Glutamatergic neuron (in vitro differentiated cells): ENCODE results near the gene C19orf67. TPM values are rescaled to one million over a fixed set of nuclear protein-coding genes. Genes with fewer than 3 reads are reported as not detected.
"Not testable (repeated sequence)": the region's sequence is repeated elsewhere in the genome, so short reads cannot be mapped to it uniquely, and the experiment has no call there.

Experiments
- DNase-seq: peaks from one replicate; pipeline ENCODE4 v3.0.0; 2022
- H3K27ac Mint-ChIP-seq: one replicate; pipeline ENCODE4 v1.8.0; 2020; ENCODE audit warnings: mild to moderate bottlenecking, mixed read lengths, inconsistent platforms; ENCODE audit not compliant: unreplicated experiment
- H3K27me3 Mint-ChIP-seq: one replicate; pipeline ENCODE4 v1.8.0; 2020; ENCODE audit warnings: mild to moderate bottlenecking, moderate library complexity, mixed read lengths, inconsistent platforms; ENCODE audit not compliant: unreplicated experiment
- H3K36me3 Mint-ChIP-seq: one replicate; pipeline ENCODE4 v1.8.0; 2020; ENCODE audit warnings: mild to moderate bottlenecking, mixed read lengths, inconsistent platforms; ENCODE audit not compliant: unreplicated experiment
- H3K4me1 Mint-ChIP-seq: one replicate; pipeline ENCODE4 v1.8.0; 2020; ENCODE audit warnings: mild to moderate bottlenecking, low read depth, mixed read lengths, inconsistent platforms; ENCODE audit not compliant: unreplicated experiment
- H3K4me3 Mint-ChIP-seq: one replicate; pipeline ENCODE4 v1.8.0; 2020; ENCODE audit warnings: mild to moderate bottlenecking, mixed read lengths, inconsistent platforms; ENCODE audit not compliant: unreplicated experiment
- H3K9me3 Mint-ChIP-seq: one replicate; pipeline ENCODE4 v1.8.0; 2020; ENCODE audit warnings: mild to moderate bottlenecking, moderate library complexity, mixed read lengths, inconsistent platforms; ENCODE audit not compliant: unreplicated experiment
- CTCF ChIP-seq: fragments of 200-600 bp; sonication (generic); IDR thresholded peaks from one replicate; pipeline ENCODE4 v1.5.0; 2021; ENCODE audit not compliant: partially characterized antibody, unreplicated experiment
- total RNA-seq: library from RNA; stranded (reverse); fragmentation: NEBNext Ultra II Directional; extraction: Animal tissue kit (Norgen Biotek cat#: 25700); gene quantifications from one replicate; pipeline ENCODE4 v1.2.1, GENCODE V29; 2021; ENCODE audit not compliant: unreplicated experiment

Gene C19orf67
- total RNA-seq, 1 donor from 2014 or later: 0.71 TPM

DNA sequence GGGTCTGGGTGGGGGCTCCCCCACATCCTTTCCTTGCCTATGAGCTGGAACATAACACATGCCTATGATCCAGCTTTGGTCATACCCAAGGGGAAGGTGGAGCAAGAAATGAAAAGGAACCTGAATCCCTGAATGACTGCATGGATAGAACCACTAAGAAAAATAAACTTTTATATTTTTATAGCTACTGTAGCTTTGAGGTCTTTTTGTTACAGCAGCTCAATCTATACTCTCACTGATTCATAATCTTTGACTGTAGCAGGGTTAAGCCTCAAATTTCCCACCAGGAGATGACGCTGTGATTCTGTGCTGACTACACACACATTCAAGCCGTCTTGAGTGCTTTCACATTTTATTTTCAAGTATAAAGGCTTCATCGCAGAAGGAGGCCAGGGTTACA is 32.6 kb downstream of the C19orf67 start:
- Mint-ChIP-seq H3K4me3 (no peak overlapping the region), H3K36me3 (no peaks in the 10 kb centered on the region), H3K27ac (no peak overlapping the region), H3K27me3 (peaks cover 12% of the 10 kb centered on the region), H3K4me1 (peaks cover under 1% of the 10 kb centered on the region), H3K9me3 (peaks cover 7% of the 10 kb centered on the region)
- no peak for DNase-seq
- TF ChIP-seq CTCF: no peak

GRCh38 chr19:14052470-14052869 is 33.1 kb downstream of the C19orf67 start:
- TF ChIP-seq CTCF: no peak
- peaks cover 9% of the 10 kb centered on the region for H3K27me3 Mint-ChIP-seq
- no peak overlapping the region for H3K27ac Mint-ChIP-seq
- H3K36me3 Mint-ChIP-seq: no peaks in the 10 kb centered on the region
- DNase-seq: no peak
- no peaks in the 10 kb centered on the region for H3K4me1 Mint-ChIP-seq
- H3K9me3 Mint-ChIP-seq: peaks cover 7% of the 10 kb centered on the region
- H3K4me3 Mint-ChIP-seq: no peak overlapping the region

DNA sequence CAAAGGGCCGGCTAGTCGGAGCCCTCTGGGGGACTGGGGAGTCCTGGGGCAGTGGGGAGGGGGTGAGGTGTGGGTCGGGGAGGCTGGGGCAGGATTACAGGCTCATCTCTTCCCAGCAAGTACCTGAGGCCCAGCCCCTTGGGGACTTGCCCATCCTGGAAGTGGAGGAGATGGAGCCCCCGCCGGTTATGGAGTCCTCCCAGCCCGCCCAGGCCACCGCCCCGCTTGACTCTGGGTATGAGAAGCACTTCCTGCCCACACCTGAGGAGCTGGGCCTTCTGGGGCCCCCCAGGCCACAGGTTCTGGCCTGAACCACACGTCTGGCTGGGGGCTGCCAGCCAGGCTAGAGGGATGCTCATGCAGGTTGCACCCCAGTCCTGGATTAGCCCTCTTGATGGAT is 33.6 kb downstream of the C19orf67 start:
- Mint-ChIP-seq H3K9me3 (peaks cover 7% of the 10 kb centered on the region), H3K4me3 (no peak overlapping the region), H3K36me3 (no peaks in the 10 kb centered on the region), H3K4me1 (no peaks in the 10 kb centered on the region), H3K27ac (no peak overlapping the region), H3K27me3 (peaks cover 9% of the 10 kb centered on the region)
- DNase-seq: no peak
- TF ChIP-seq CTCF: no peak

DNA sequence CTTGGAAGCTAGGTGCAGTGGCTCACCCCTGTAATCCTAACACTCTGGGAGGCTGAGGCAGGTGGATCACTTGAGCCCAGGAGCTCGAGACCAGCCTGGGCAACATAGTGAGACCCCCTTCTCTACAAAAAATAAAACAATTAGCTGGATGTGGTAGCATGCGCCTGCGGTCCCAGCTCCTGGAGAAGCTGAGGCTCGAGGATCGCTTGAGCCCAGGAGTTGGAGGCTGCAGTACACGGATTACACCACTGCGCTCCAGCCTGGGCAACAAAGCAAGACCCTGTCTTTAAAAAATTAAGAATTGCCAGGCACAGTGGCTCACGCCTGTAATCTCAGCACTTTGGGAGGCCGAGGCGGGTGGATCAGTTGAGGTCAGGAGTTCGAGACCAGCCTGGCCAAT is 34.6 kb downstream of the C19orf67 start:
- not testable (repeated sequence) for H3K4me1 Mint-ChIP-seq, H3K27ac Mint-ChIP-seq, H3K36me3 Mint-ChIP-seq, H3K9me3 Mint-ChIP-seq, DNase-seq, H3K4me3 Mint-ChIP-seq, H3K27me3 Mint-ChIP-seq
- peak; percentile 45 for TF ChIP-seq CTCF

GRCh38 chr19:14050512-14050911 is 35.1 kb downstream of the C19orf67 start:
- Mint-ChIP-seq H3K36me3 (no peaks in the 10 kb centered on the region), H3K9me3 (peaks cover 5% of the 10 kb centered on the region), H3K4me1 (no peaks in the 10 kb centered on the region), H3K27me3 (peaks cover 6% of the 10 kb centered on the region), H3K4me3 (no peak overlapping the region), H3K27ac (no peak overlapping the region)
- no peak for DNase-seq
- TF ChIP-seq CTCF: no peak
